ENCODE results near the gene PCDHGB5.
"Not testable (repeated sequence)": the region's sequence is repeated elsewhere in the genome, so short reads cannot be mapped to it uniquely, and the experiment has no call there.

The PCDHGB5 gene

DNA sequence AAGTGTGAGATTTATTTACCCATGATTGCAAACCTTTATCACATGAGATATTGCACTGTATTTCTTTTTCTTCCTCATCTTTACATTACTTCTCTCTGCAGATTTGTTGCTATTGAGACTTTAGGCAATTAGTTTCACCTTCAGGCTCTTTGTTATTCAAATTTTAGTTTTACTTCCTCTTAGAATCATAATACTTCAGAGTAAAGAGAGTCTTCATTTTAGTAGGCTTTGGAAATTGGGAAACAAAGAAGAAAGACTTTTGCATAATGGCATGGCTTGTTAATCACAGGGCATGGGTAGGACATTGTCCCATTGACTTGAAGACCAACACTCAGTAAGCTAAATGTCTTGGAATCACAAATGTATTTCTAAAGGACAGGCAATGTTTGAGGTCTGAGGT lies 35.0 kb upstream of the PCDHGB5 start:
- no peaks in the 10 kb centered on the region for H3K36me3 ChIP-seq (ENCODE audit: control insufficient read depth in 2 of 2, insufficient read depth in 2 of 2, low read length in 2 of 2)
- H3K27me3 ChIP-seq (ENCODE audit: control insufficient read depth in 2 of 2, insufficient read depth in 2 of 2, low read length in 2 of 2) = peaks cover 0 to 6% of the 10 kb centered on the region in 2 donors
- H3K4me1 ChIP-seq (ENCODE audit: control insufficient read depth in 2 of 2, insufficient read depth in 2 of 2, low read length in 2 of 2) = no peaks in the 10 kb centered on the region
- H3K27ac ChIP-seq (ENCODE audit: low read depth in 2 of 2, low read length in 2 of 2) = no peak overlapping the region
- no peak overlapping the region for H3K4me3 ChIP-seq (ENCODE audit: low read length in 2 of 2)
- no peak overlapping the region for H3K9ac ChIP-seq (ENCODE audit: low read depth in 1 of 2, low read length in 2 of 2)
- H3K9me3 ChIP-seq (ENCODE audit: control insufficient read depth in 2 of 2, low read length in 2 of 2) = peaks cover 25 to 41% of the 10 kb centered on the region in 2 donors

DNA sequence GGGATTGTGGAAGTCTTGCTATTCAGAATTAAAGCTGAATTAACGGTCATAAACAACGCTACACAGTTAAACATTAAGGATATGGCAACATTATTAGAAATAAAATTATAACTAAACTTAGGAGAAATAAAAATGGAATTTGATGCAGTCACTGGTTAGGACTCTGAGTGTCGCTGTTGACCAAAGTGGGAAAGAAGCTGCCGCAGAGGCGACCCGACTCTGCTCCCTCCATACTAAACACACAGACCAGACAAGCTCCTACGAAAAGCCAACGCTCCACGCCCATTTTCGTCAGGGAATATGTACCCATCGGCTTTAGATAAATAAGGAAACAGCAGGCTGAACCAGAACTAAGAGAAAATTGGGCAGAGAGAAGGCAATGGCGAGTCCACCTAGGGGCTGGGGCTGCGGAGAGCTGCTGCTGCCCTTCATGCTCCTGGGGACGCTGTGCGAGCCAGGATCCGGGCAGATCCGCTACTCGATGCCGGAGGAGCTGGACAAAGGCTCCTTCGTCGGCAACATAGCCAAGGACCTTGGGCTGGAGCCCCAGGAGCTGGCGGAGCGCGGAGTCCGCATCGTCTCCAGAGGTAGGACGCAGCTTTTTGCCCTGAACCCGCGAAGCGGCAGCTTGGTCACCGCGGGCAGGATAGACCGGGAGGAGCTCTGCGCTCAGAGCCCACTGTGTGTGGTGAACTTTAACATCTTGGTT lies 33.6 kb upstream of the PCDHGB5 start, which contains the start of gene PCDHGA5:
Gene PCDHGA5 (plus strand): TSS at position 211 of the 709 bp plus-strand sequence. CDS start 169 bp downstream, at position 380.
- H3K4me3 ChIP-seq (ENCODE audit: low read length in 2 of 2) = no peak within 1 kb of the TSS
- H3K36me3 ChIP-seq (ENCODE audit: control insufficient read depth in 2 of 2, insufficient read depth in 2 of 2, low read length in 2 of 2) = no peaks in the 10 kb centered on the region
- H3K9ac ChIP-seq (ENCODE audit: low read depth in 1 of 2, low read length in 2 of 2) = no peak within 1 kb of the TSS
- peaks cover 25 to 41% of the 10 kb centered on the region in 2 donors for H3K9me3 ChIP-seq (ENCODE audit: control insufficient read depth in 2 of 2, low read length in 2 of 2)
- H3K27me3 ChIP-seq (ENCODE audit: control insufficient read depth in 2 of 2, insufficient read depth in 2 of 2, low read length in 2 of 2) = peaks cover 0 to 6% of the 10 kb centered on the region in 2 donors
- H3K4me1 ChIP-seq (ENCODE audit: control insufficient read depth in 2 of 2, insufficient read depth in 2 of 2, low read length in 2 of 2) = no peaks in the 10 kb centered on the region
- H3K27ac ChIP-seq (ENCODE audit: low read depth in 2 of 2, low read length in 2 of 2) = no peak within 1 kb of the TSS

DNA sequence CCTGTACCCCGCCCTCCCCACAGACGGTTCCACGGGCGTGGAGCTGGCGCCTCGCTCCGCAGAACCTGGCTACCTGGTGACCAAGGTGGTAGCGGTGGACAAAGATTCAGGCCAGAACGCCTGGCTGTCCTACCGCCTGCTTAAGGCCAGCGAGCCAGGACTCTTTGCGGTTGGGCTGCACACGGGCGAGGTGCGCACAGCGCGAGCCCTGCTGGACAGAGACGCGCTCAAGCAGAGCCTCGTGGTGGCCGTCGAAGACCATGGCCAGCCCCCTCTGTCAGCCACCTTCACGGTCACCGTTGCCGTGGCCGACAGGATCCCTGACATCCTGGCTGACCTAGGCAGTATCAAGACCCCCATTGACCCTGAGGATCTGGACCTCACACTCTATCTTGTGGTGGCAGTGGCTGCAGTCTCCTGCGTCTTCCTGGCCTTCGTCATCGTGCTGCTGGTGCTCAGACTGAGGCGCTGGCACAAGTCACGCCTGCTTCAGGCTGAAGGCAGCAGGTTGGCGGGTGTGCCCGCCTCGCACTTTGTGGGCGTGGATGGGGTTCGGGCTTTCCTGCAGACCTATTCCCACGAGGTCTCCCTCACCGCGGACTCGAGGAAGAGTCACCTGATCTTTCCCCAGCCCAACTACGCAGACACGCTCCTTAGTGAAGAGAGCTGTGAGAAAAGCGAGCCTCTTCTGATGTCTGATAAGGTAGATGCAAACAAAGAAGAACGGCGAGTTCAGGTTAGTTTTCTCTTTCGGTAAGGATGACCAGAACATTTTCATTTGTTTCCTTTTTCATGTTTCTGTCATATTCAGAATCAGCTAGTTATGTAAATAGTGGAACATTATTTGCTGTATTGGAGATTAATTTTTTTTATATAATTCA lies 31.5 kb upstream of the PCDHGB5 start:
- Histone ChIP-seq H3K27me3 (ENCODE audit: control insufficient read depth in 2 of 2, insufficient read depth in 2 of 2, low read length in 2 of 2) (peaks cover 0 to 6% of the 10 kb centered on the region in 2 donors), H3K27ac (ENCODE audit: low read depth in 2 of 2, low read length in 2 of 2) (no peak overlapping the region), H3K9me3 (ENCODE audit: control insufficient read depth in 2 of 2, low read length in 2 of 2) (peaks cover 29 to 45% of the 10 kb centered on the region in 2 donors), H3K36me3 (ENCODE audit: control insufficient read depth in 2 of 2, insufficient read depth in 2 of 2, low read length in 2 of 2) (no peaks in the 10 kb centered on the region), H3K9ac (ENCODE audit: low read depth in 1 of 2, low read length in 2 of 2) (no peak overlapping the region), H3K4me3 (ENCODE audit: low read length in 2 of 2) (no peak overlapping the region), H3K4me1 (ENCODE audit: control insufficient read depth in 2 of 2, insufficient read depth in 2 of 2, low read length in 2 of 2) (no peaks in the 10 kb centered on the region)

DNA sequence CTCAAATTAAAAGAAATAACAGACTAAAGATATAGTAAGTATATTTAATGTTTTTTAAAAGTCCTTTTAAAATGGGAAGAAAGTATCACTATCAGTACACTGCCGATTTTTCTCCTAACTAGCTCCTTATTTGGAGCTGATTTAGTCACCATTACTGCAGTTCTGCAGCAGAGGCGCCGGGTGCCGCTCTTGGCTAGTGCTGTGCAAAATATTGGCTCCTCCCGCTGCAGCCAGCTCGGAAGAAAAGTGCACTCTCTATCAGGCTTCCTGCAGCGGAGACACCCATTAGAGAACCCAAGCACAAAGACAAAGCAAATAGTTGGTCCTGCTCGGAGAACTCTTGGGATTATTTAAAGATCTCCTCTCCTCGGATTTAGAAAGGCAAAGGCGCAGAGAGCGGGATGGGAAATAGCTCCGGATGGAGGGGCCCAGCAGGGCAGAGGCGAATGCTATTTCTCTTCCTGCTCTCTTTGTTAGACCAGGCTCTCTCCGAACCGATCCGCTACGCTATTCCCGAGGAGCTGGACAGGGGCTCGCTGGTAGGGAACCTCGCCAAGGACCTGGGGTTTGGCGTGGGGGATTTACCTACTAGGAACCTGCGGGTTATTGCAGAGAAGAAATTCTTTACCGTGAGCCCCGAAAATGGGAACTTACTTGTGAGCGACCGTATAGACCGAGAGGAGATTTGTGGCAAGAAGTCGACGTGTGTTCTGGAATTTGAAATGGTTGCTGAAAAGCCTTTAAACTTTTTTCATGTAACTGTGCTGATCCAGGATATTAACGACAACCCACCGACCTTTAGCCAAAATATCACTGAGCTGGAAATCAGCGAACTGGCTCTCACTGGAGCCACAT lies 27.5 kb upstream of the PCDHGB5 start, which contains the start of gene PCDHGB3:
Gene PCDHGB3 (plus strand): TSS at position 249 of the 855 bp plus-strand sequence. CDS start 153 bp downstream, at position 402.
- Histone ChIP-seq H3K27me3 (ENCODE audit: control insufficient read depth in 2 of 2, insufficient read depth in 2 of 2, low read length in 2 of 2) (peaks cover 0 to 4% of the 10 kb centered on the region in 2 donors), H3K36me3 (ENCODE audit: control insufficient read depth in 2 of 2, insufficient read depth in 2 of 2, low read length in 2 of 2) (no peaks in the 10 kb centered on the region), H3K9me3 (ENCODE audit: control insufficient read depth in 2 of 2, low read length in 2 of 2) (peaks cover 39 to 43% of the 10 kb centered on the region in 2 donors), H3K4me1 (ENCODE audit: control insufficient read depth in 2 of 2, insufficient read depth in 2 of 2, low read length in 2 of 2) (no peaks in the 10 kb centered on the region), H3K4me3 (ENCODE audit: low read length in 2 of 2) (peak within 1 kb of the TSS; percentile 46 to 58), H3K27ac (ENCODE audit: low read depth in 2 of 2, low read length in 2 of 2) (no peak within 1 kb of the TSS), H3K9ac (ENCODE audit: low read depth in 1 of 2, low read length in 2 of 2) (no peak within 1 kb of the TSS)

DNA sequence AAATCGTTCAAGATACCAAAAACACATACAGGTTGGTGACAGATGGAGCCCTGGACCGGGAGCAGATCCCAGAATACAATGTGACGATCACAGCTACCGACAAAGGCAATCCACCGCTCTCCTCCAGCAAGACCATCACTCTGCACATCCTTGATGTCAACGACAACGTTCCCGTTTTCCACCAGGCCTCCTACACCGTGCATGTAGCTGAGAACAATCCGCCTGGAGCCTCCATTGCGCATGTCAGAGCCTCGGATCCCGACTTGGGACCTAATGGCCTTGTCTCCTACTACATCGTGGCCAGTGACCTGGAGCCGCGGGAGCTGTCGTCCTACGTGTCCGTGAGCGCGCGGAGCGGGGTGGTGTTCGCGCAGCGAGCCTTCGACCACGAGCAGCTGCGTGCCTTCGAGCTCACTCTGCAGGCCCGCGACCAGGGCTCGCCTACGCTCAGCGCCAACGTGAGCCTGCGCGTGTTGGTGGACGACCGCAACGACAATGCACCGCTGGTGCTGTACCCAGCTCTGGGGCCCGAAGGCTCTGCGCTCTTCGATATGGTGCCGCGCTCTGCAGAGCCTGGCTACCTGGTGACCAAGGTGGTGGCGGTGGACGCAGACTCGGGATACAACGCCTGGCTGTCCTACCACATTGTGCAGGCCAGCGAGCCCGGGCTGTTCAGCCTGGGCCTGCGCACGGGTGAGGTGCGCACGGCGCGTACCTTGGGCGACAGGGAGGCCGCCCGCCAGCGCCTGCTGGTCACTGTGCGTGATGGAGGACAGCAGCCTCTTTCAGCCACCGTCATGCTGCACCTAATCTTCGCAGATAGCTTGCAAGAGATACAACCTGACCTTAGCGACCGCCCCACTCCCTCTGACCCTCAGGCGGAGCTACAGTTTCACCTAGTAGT lies 25.9 kb upstream of the PCDHGB5 start:
- peak overlapping the region; percentile 11 to 14 for H3K4me3 ChIP-seq (ENCODE audit: low read length in 2 of 2)
- H3K36me3 ChIP-seq (ENCODE audit: control insufficient read depth in 2 of 2, insufficient read depth in 2 of 2, low read length in 2 of 2) = no peaks in the 10 kb centered on the region

DNA sequence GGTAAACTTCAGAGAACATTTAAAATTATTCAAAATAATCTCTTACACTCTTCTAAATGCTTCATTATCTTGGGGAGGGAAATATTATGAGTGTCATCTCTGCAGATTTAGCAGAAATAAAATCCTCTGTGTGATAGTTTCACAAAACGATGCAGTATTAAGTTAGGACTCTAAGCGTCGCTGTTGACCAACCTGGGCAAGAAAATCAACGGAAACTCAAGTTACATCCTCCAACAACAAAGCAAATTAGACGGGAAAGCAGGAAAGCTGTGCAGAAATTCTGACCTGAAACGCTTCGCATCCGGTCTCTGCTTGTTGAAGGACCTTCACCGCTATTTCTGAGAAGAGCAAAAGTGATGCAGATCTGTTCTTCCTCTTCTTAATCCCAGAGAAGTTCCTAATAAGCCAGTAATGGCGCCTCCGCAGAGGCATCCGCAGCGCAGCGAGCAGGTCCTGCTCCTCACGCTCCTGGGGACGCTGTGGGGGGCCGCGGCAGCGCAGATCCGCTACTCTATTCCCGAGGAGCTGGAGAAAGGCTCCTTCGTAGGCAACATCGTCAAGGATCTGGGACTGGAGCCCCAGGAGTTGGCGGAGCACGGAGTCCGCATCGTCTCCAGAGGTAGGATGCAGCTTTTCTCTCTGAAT lies 24.0 kb upstream of the PCDHGB5 start, which contains the start of gene PCDHGA6:
Gene PCDHGA6 (plus strand): TSS at position 219 of the 645 bp plus-strand sequence. CDS start 193 bp downstream, at position 412.
- no peaks in the 10 kb centered on the region for H3K4me1 ChIP-seq (ENCODE audit: control insufficient read depth in 2 of 2, insufficient read depth in 2 of 2, low read length in 2 of 2)
- H3K9me3 ChIP-seq (ENCODE audit: control insufficient read depth in 2 of 2, low read length in 2 of 2) = peaks cover 34 to 37% of the 10 kb centered on the region in 2 donors
- no peaks in the 10 kb centered on the region for H3K27me3 ChIP-seq (ENCODE audit: control insufficient read depth in 2 of 2, insufficient read depth in 2 of 2, low read length in 2 of 2)
- H3K36me3 ChIP-seq (ENCODE audit: control insufficient read depth in 2 of 2, insufficient read depth in 2 of 2, low read length in 2 of 2) = no peaks in the 10 kb centered on the region
- no peak within 1 kb of the TSS for H3K9ac ChIP-seq (ENCODE audit: low read depth in 1 of 2, low read length in 2 of 2)
- peak within 1 kb of the TSS in 1 of 2 donors; percentile 15 for H3K4me3 ChIP-seq (ENCODE audit: low read length in 2 of 2)
- no peak within 1 kb of the TSS for H3K27ac ChIP-seq (ENCODE audit: low read depth in 2 of 2, low read length in 2 of 2)

More for the DNA sequence above, 25.9 kb upstream of the PCDHGB5 start:
- H3K9ac ChIP-seq (ENCODE audit: low read depth in 1 of 2, low read length in 2 of 2) = no peak overlapping the region
- H3K4me1 ChIP-seq (ENCODE audit: control insufficient read depth in 2 of 2, insufficient read depth in 2 of 2, low read length in 2 of 2) = no peaks in the 10 kb centered on the region
- H3K9me3 ChIP-seq (ENCODE audit: control insufficient read depth in 2 of 2, low read length in 2 of 2) = peaks cover 34 to 37% of the 10 kb centered on the region in 2 donors
- H3K27ac ChIP-seq (ENCODE audit: low read depth in 2 of 2, low read length in 2 of 2) = no peak overlapping the region
- H3K27me3 ChIP-seq (ENCODE audit: control insufficient read depth in 2 of 2, insufficient read depth in 2 of 2, low read length in 2 of 2) = no peaks in the 10 kb centered on the region

DNA sequence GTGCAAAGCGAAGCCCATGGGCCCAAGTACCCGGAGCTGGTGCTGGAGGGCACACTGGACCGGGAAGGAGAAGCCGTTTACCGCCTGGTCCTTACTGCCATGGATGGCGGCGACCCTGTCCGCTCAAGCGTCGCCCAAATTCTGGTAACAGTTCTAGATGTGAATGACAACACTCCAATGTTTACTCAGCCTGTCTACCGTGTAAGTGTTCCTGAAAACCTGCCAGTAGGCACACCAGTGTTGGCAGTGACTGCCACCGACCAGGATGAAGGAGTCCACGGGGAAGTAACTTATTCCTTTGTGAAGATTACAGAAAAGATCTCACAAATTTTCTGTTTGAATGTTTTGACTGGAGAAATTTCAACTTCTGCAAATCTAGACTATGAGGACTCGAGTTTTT lies 23.1 kb upstream of the PCDHGB5 start:
- no peaks in the 10 kb centered on the region for H3K27me3 ChIP-seq (ENCODE audit: control insufficient read depth in 2 of 2, insufficient read depth in 2 of 2, low read length in 2 of 2)
- H3K27ac ChIP-seq (ENCODE audit: low read depth in 2 of 2, low read length in 2 of 2) = no peak overlapping the region
- H3K9me3 ChIP-seq (ENCODE audit: control insufficient read depth in 2 of 2, low read length in 2 of 2) = peaks cover 34 to 37% of the 10 kb centered on the region in 2 donors
- H3K4me1 ChIP-seq (ENCODE audit: control insufficient read depth in 2 of 2, insufficient read depth in 2 of 2, low read length in 2 of 2) = no peaks in the 10 kb centered on the region
- no peak overlapping the region for H3K9ac ChIP-seq (ENCODE audit: low read depth in 1 of 2, low read length in 2 of 2)
- no peaks in the 10 kb centered on the region for H3K36me3 ChIP-seq (ENCODE audit: control insufficient read depth in 2 of 2, insufficient read depth in 2 of 2, low read length in 2 of 2)
- peak overlapping the region in 1 of 2 donors; percentile 15 for H3K4me3 ChIP-seq (ENCODE audit: low read length in 2 of 2)

DNA sequence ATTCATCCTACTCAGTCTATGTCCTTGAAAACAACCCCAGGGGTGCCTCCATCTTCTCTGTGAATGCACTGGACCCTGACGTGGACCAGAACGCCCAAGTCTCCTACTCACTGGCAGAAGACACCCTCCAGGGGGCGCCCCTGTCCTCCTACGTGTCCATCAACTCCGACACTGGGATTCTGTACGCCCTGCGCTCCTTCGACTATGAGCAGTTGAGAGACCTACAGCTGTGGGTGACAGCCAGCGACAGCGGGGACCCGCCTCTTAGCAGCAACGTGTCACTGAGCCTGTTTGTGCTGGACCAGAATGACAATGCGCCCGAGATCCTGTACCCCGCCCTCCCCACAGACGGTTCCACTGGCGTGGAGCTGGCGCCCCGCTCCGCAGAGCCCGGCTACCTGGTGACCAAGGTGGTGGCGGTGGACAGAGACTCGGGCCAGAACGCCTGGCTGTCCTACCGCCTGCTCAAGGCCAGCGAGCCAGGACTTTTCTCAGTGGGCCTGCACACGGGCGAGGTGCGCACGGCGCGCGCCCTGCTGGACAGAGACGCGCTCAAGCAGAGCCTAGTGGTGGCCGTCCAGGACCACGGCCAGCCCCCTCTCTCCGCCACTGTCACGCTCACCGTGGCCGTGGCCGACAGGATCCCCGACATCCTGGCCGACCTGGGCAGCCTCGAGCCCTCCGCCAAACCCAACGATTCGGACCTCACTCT lies 22.1 kb upstream of the PCDHGB5 start:
- H3K27ac ChIP-seq (ENCODE audit: low read depth in 2 of 2, low read length in 2 of 2); H3K27me3 ChIP-seq (ENCODE audit: control insufficient read depth in 2 of 2, insufficient read depth in 2 of 2, low read length in 2 of 2); H3K4me3 ChIP-seq (ENCODE audit: low read length in 2 of 2); H3K4me1 ChIP-seq (ENCODE audit: control insufficient read depth in 2 of 2, insufficient read depth in 2 of 2, low read length in 2 of 2); H3K9ac ChIP-seq (ENCODE audit: low read depth in 1 of 2, low read length in 2 of 2); H3K36me3 ChIP-seq (ENCODE audit: control insufficient read depth in 2 of 2, insufficient read depth in 2 of 2, low read length in 2 of 2): not testable (repeated sequence)
- H3K9me3 ChIP-seq (ENCODE audit: control insufficient read depth in 2 of 2, low read length in 2 of 2) = peaks cover 28 to 37% of the 10 kb centered on the region in 2 donors

Data from mucosa of rectum (tissue), 2 donors.